Activated naive CD4-positive, alpha-beta T cell treated with anti-CD3 and anti-CD28 coated beads, Interleukin-2, amount 10 ng/mL, durations not matched to agents 7 days and 5 days (primary cell): ENCODE results near the gene SPSB3.
A peak's percentile ranks its signal among the peaks of the same experiment; 100 is the strongest.

Experiments used
- CTCF ChIA-PET: fragments of 350-600 bp; sonication (Branson Sonifier 250); formaldehyde crosslinking; loops from one replicate; lab custom pipeline; 2021; ENCODE audit warnings: antibody characterized with exemption; lab: Charles Lee
- DNase-seq: peaks from one replicate; pipeline ENCODE4 v3.0.0-alpha.2; 2020
- H3K27ac Mint-ChIP-seq: one replicate; pipeline ENCODE4 v1.8.0; 2021; ENCODE audit warnings: mild to moderate bottlenecking, moderate library complexity, mixed read lengths
- H3K27me3 Mint-ChIP-seq: one replicate; pipeline ENCODE4 v1.8.0; 2021; ENCODE audit warnings: mild to moderate bottlenecking, mixed read lengths
- H3K36me3 Mint-ChIP-seq: one replicate; pipeline ENCODE4 v1.8.0; 2021; ENCODE audit warnings: mixed read lengths
- H3K4me1 Mint-ChIP-seq: one replicate; pipeline ENCODE4 v1.8.0; 2021; ENCODE audit warnings: mixed read lengths
- H3K4me3 Mint-ChIP-seq: one replicate; pipeline ENCODE4 v1.8.0; 2021; ENCODE audit warnings: mild to moderate bottlenecking, moderate library complexity, mixed read lengths
- H3K9me3 Mint-ChIP-seq: one replicate; pipeline ENCODE4 v1.8.0; 2021; ENCODE audit warnings: mixed read lengths

The SPSB3 gene

GRCh38 chr16:1770328-1771187 is 11.8 kb downstream of the SPSB3 start:
- CTCF ChIA-PET = interaction anchor here (1.6 kb wide), 1 partner anchor 11 kb away, joined by 3 read pairs; no protein-coding TSS in a partner anchor

GRCh38 chr16:1769402-1770300 is 12.7 kb downstream of the SPSB3 start:
- CTCF ChIA-PET = interaction anchor here (1.6 kb wide), 1 partner anchor 12 kb away, joined by 3 read pairs; no protein-coding TSS in a partner anchor
- Mint-ChIP-seq H3K4me1 (peaks cover 16% of the 10 kb centered on the region), H3K9me3 (no peaks in the 10 kb centered on the region), H3K36me3 (peaks cover 13% of the 10 kb centered on the region), H3K27me3 (no peaks in the 10 kb centered on the region), H3K27ac (peak overlapping the region; percentile 68), H3K4me3 (peak overlapping the region; percentile 96)
- DNase-seq = no peak

More at GRCh38 chr16:1770328-1771187, 11.8 kb downstream of the SPSB3 start:
- Mint-ChIP-seq H3K27ac (peak overlapping the region; percentile 71), H3K36me3 (peaks cover 13% of the 10 kb centered on the region), H3K9me3 (no peaks in the 10 kb centered on the region), H3K4me3 (peak overlapping the region; percentile 96), H3K27me3 (no peaks in the 10 kb centered on the region), H3K4me1 (peaks cover 24% of the 10 kb centered on the region)
- peak; percentile 50 for DNase-seq

GRCh38 chr16:1768767-1769401 is 13.5 kb downstream of the SPSB3 start:
- Mint-ChIP-seq H3K4me3 (no peak overlapping the region), H3K27me3 (no peaks in the 10 kb centered on the region), H3K4me1 (peaks cover 14% of the 10 kb centered on the region), H3K27ac (no peak overlapping the region), H3K9me3 (no peaks in the 10 kb centered on the region), H3K36me3 (peaks cover 13% of the 10 kb centered on the region)
- DNase-seq = no peak
- CTCF ChIA-PET = interaction anchor here (0.8 kb wide), 1 partner anchor 100 kb away, joined by 3 read pairs; no protein-coding TSS in a partner anchor

- Mint-ChIP-seq H3K27ac (no peak overlapping the region), H3K27me3 (no peaks in the 10 kb centered on the region), H3K9me3 (no peaks in the 10 kb centered on the region), H3K4me3 (no peak overlapping the region), H3K4me1 (peaks cover 12% of the 10 kb centered on the region), H3K36me3 (peaks cover 13% of the 10 kb centered on the region)
- CTCF ChIA-PET = interaction anchor here (0.8 kb wide), 1 partner anchor 101 kb away, joined by 3 read pairs; no protein-coding TSS in a partner anchor
- no peak for DNase-seq
These were observed 14.2 kb downstream of the SPSB3 start for GRCh38 chr16:1768061-1768766.

GRCh38 chr16:1767116-1767994 is 15.0 kb downstream of the SPSB3 start:
- CTCF ChIA-PET = no interaction called here
- no peaks in the 10 kb centered on the region for H3K9me3 Mint-ChIP-seq
- H3K27ac Mint-ChIP-seq = no peak overlapping the region
- peaks cover 12% of the 10 kb centered on the region for H3K4me1 Mint-ChIP-seq
- H3K36me3 Mint-ChIP-seq = peaks cover 11% of the 10 kb centered on the region
- no peak for DNase-seq
- no peaks in the 10 kb centered on the region for H3K27me3 Mint-ChIP-seq
- H3K4me3 Mint-ChIP-seq = no peak overlapping the region

GRCh38 chr16:1766701-1767100 is 15.7 kb downstream of the SPSB3 start:
- CTCF ChIA-PET = no interaction called here
- Mint-ChIP-seq H3K27me3 (no peaks in the 10 kb centered on the region), H3K4me1 (peaks cover 6% of the 10 kb centered on the region), H3K4me3 (no peak overlapping the region), H3K36me3 (peaks cover 8% of the 10 kb centered on the region), H3K9me3 (no peaks in the 10 kb centered on the region), H3K27ac (no peak overlapping the region)
- DNase-seq = no peak

GRCh38 chr16:1766231-1766630 is 16.1 kb downstream of the SPSB3 start:
- CTCF ChIA-PET = no interaction called here
- Mint-ChIP-seq H3K36me3 (peaks cover 10% of the 10 kb centered on the region), H3K4me1 (peaks cover 5% of the 10 kb centered on the region), H3K27me3 (no peaks in the 10 kb centered on the region), H3K27ac (no peak overlapping the region), H3K4me3 (no peak overlapping the region), H3K9me3 (no peaks in the 10 kb centered on the region)
- no peak for DNase-seq

- no peak overlapping the region for H3K27ac Mint-ChIP-seq
- DNase-seq = no peak
- CTCF ChIA-PET = no interaction called here
These were observed 16.5 kb downstream of the SPSB3 start for GRCh38 chr16:1765826-1766225.

GRCh38 chr16:1764971-1765370 is 17.4 kb downstream of the SPSB3 start:
- CTCF ChIA-PET = no interaction called here
- H3K36me3 Mint-ChIP-seq = peaks cover 15% of the 10 kb centered on the region
- peaks cover under 1% of the 10 kb centered on the region for H3K4me1 Mint-ChIP-seq

More at GRCh38 chr16:1765826-1766225, 16.5 kb downstream of the SPSB3 start:
- Mint-ChIP-seq H3K4me3 (no peak overlapping the region), H3K9me3 (no peaks in the 10 kb centered on the region), H3K36me3 (peaks cover 12% of the 10 kb centered on the region), H3K4me1 (peaks cover 5% of the 10 kb centered on the region), H3K27me3 (no peaks in the 10 kb centered on the region)

GRCh38 chr16:1763521-1764511 is 18.6 kb downstream of the SPSB3 start:
- CTCF ChIA-PET = no interaction called here
- DNase-seq = no peak
- H3K36me3 Mint-ChIP-seq = peaks cover 15% of the 10 kb centered on the region

More at GRCh38 chr16:1764971-1765370, 17.4 kb downstream of the SPSB3 start:
- H3K27ac Mint-ChIP-seq = no peak overlapping the region
- DNase-seq = no peak
- H3K9me3 Mint-ChIP-seq = no peaks in the 10 kb centered on the region
- no peaks in the 10 kb centered on the region for H3K27me3 Mint-ChIP-seq
- no peak overlapping the region for H3K4me3 Mint-ChIP-seq

GRCh38 chr16:1762879-1763520 is 19.4 kb downstream of the SPSB3 start:
- Mint-ChIP-seq H3K4me1 (peaks cover 5% of the 10 kb centered on the region), H3K4me3 (no peak overlapping the region), H3K36me3 (peaks cover 13% of the 10 kb centered on the region), H3K27ac (no peak overlapping the region), H3K9me3 (no peaks in the 10 kb centered on the region), H3K27me3 (no peaks in the 10 kb centered on the region)
- DNase-seq = no peak
- CTCF ChIA-PET = no interaction called here

More at GRCh38 chr16:1763521-1764511, 18.6 kb downstream of the SPSB3 start:
- no peak overlapping the region for H3K4me3 Mint-ChIP-seq
- H3K4me1 Mint-ChIP-seq = peaks cover 1% of the 10 kb centered on the region
- H3K27me3 Mint-ChIP-seq = no peaks in the 10 kb centered on the region
- H3K27ac Mint-ChIP-seq = no peak overlapping the region
- no peaks in the 10 kb centered on the region for H3K9me3 Mint-ChIP-seq
